HT-29 (cell line): Measurements from ENCODE around the gene MLYCD. TPM values are rescaled to one million over a fixed set of nuclear protein-coding genes. Genes with fewer than 3 reads are reported as not detected.

Experiments used
- DNase-seq: peaks from one replicate; pipeline ENCODE4 v3.0.0-alpha.2; 2015; ENCODE audit warnings: low spot score
- total RNA-seq: library from RNA; depleted of rRNA; stranded (reverse); fragments of >200 nt; shearing (Covaris generic); gene quantifications from 2 replicates; pipeline ENCODE4 v1.2.3, GENCODE V29; 2014; rRNA removed

The MLYCD gene
- total RNA-seq, 1 experiment from 2014 or later: 3.0 TPM

DNA sequence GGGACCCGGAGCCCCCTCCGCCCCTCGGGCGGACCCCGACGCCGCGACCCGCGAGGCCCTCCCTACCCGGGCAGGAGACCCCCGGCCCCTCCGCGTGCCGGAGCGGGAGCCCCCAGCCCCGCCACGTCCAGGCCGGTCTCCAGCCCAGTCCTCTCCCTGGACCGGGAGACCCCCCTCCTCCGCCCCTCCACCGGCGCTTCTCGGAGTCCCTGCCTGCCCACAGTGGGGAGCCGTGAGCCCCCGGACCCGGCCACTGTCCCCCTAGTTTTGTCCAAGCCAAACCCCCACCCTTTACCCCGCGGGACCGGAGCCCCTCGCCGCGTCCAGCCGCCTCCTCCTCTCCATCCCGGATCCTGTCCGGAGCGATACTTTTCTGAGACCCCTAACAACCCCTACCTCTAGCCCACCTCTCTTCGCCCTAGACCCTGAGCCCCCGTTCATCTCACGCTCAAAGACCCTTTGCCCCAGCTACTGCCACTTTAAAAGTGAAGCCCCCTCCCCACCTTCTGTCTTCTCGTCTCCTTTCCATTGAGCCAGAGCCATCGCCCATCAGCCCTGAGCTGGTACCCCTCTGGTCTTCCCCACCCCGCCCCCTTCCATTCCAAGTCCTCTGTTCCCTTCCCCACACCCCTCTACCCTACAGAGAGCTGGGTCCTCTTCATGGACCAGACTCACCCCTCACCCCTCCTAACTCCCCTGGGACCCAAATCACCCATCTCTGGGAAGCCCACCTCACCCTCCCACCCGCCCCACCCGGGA, 70.2 kb downstream of the MLYCD start:
- DNase-seq: no peak

DNA sequence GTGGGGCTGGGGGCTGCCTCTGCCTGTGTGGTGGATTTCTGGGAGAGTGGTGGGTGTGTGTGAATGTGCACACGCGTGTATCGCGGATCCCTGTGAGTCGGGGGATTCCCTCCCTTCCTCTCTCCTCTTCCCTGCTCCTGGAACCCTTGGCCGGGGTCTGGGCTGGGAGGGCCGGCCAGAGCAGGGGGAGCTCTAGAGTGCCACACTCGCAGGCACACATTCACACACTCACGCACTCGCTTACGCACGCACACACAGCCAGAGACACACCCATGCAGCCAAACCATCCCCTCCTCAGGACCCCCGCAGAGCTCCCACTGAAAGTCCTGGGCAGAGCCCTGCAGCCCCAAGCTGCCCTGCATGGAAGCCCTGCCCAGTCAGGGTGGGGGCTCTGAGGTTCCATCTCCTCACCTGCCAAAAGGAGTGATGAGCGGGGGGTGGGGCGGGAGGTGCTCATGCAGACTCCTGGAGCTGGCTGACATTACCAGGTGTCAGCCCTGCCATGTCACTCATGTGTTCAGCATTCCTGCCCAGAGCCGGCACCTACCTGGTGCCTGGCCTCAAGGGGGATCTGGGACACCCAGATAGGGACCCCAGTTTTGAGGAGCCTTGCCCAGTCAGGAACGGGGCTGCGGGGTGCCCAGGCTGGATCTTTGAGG, 71.0 kb downstream of the MLYCD start:
- DNase-seq: no peak

DNA sequence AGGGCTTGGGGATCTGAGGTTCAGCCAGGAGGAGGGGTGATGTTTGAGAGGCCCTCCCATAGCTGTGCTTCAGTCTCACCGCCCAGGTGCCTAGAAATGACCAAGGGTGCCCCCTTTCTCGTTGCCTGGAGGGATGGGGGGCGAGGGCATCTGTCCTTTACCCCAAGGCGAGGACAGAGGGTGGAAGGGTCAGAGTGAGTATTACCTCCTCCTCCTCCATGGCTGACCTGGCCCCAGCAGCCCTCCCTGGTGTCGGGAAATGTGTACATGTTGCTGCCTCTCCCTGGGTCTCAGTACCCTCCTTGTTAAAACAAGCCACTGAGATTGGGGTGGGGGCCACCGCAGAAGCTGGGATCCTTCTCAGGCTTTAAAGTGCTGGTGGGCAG, 71.5 kb downstream of the MLYCD start:
- DNase-seq: no peak

DNA sequence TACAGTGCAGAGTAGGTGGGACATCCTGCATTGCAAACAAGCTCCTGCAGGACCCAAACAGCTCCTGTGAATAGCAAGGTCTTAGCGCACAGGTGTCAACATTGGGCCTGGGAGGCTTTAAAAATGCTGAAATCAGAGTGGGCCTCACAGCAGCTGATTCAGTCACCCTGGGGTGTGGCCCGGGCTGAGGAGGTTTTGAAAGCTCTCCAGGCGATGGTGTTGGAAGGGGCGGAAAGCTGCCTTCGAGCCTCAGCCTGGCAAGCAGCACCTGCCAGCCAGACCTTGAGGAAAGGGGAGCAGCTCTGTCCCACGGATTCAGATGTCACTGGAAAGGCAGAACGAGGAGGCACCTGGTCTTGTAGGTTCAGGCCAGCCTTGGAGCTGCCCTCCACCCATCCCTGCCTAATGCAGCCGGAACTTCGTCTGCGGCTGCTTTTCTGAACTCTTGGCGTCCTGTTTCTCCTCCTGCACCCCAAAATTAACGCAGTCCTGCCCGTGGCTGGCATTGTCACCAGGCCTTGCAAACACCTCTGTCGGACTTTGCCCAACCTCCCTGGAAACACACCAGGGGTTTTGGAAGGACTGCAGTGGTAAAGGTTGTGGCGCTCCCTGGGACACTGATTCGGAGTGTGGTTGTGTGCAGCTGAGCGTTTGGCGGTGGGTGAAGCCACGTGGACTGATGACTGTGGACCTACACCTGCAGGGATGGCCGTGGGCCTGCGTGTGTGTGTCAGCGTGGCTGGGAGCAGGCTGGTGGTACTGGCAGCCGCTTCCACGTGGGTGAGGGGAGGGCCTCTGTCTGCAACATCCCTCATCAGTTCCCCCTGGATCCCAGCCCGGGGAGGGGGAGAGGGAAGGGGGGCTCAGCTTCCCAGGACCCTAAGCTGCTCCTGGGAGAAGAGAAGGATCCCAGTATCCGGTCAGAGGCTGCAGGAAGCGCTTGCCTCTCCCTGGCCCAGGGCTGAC, 72.5 kb downstream of the MLYCD start:
- DNase-seq: no peak

DNA sequence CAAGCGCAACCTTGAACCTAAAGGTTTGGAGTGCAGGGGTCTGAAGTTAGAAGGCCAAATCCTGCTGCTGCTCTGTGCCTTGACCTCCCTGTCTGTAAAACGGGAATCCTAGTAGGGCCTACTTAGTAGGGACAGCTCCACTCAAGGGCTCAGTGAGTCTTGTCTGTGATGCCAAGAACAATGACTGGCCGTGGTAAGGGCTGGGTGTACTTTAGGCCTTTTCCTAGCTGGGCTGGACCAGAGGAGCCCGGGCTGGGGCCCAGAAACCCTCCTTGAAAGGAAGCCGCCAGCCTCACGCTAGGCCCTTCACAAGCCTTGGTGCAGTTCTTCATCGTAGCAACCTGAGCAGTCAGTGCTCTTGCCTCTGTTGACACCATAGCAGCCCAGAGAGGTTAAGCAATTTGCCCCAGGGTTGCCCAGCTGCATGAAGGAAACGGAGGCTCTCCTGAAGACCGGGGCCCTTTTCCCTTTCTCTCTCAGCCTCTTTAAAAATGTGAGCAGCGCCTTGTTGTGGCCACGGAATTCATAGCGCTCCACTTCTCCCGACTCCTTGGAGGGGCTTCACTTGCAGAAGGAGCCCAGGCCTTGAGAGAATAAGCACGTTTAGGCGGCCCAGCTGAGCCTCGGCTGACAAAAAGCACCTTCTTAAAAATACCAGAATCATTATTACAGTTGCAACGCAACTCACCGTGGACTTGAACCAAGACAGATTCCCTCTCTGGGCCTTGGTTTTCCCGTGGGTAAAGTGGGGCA, 73.5 kb downstream of the MLYCD start:
- no peak for DNase-seq

DNA sequence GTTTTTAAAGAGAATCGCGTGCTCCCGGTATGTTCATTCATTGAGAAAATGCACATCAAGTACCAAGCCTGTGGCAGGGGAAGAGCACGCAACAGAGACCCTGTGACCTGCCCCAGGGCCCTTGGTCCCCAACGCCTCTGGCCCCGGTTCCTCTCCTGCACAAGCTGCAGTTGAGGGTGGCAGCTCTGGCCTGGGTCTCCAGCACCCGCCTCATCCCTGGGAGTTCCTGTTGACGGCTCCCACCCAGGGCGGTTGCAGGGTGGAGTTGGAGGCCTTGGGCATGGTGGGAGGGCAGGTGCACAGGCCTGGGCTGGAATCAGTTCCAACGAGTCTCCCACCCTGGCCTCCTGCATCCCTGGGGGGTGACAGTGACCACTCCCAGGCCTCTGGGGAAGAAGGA, 74.2 kb downstream of the MLYCD start:
- no peak for DNase-seq

DNA sequence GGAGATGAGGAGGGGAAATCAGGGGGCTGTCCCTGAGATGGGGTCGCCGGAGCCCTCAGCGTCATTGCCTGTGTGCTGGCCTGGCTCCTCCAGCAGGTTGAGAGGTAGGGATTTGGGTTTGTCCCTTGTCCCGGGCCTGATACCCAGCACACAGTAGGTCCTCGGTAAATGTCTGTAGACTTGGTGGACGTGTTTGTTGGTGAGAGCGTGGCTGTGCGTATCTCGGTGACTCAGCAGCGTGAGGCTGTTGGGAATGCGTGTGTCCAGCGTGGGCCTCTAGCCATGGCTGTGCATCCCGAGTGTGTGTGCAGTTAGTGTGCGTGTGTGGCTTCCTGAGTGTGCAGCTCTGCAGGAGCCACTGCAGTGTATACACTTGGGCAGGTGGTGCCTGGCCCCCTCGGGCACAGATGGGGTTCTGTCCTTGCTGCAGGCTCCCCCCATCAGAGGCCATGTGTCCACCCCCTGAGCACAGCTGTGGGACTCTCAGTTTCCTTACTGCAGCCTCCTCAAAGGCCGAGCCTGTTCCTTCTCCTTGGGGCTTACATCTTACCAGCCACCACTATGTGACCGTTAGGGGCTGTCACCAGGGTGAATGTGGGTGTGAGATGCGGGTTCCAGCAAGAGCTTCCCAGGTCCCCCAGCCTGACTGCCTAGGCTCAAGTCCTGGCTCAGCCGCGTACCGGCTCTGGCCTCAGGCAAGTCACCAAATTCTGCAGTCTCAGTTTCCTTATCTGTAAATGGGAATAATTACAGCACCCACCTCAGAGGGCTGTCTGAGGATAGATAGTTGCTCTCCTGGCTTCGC, 74.9 kb downstream of the MLYCD start:
- no peak for DNase-seq

DNA sequence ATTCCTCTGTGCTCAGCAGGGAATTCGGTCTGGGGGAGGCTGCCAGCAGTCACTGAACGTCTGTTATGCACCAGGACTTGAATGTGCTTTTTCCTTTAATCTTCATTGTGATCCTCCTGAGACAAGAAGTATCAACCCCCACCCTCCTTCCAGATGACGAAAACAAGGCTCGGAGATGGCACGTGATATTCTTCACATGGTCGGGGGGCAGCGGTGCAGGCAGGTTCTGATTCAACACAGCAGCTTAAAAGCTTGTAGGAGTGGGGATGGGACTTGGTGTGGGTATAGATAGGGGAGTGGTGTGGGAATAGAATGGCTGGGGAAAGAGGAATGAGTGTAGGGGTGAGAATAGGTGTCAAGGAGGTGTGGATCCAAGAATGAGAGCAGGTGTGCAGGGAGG, 75.6 kb downstream of the MLYCD start:
- no peak for DNase-seq

DNA sequence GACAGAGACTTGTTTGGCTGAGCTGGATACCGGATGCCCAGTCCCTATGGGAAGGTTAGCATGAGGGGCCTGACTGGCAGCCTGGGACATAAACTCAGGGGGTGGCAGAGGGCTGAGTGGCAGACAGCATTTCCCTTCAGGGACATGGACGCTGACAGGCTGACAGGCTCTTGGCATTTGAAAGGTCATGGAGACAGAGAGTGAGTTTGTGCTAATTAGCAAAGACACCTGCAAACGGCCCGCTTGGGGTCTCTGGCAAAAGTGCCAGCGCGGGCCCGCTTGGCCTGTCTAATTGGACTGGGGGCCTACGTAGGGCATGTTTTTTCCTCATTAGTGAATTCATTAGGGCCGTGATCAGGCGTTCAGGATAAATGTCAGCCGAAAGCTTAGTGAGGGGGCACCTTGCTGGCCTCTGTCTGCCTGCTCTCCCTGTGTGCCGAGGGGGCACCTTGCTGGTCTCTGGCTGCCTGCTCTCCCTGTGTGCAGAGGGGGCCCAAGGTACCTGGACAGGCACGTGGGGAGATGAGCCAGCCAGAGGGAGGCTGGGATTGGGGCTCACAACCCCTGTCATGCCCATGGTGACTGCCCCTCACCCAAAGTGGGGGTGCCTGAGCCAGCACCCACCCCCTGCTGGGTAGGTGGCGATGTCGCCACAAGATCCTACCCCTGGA, 76.8 kb downstream of the MLYCD start:
- no peak for DNase-seq

Other genes starting within 250 kb of the MLYCD start
- gene HSBP1, start 91.1 kb upstream of the MLYCD start, total RNA-seq: 168 and 174 TPM in 2 replicates
- 14.2 and 16.1 TPM in 2 replicates for gene OSGIN1, start 54.1 kb downstream of the MLYCD start, total RNA-seq
- gene NECAB2, start 69.1 kb downstream of the MLYCD start, total RNA-seq: 0.10 TPM in 1 of 2 replicates, not detected in the other
- not detected in 2 replicates for gene SLC38A8, start 143.7 kb downstream of the MLYCD start, total RNA-seq
- 50.1 and 57.4 TPM in 2 replicates for gene MBTPS1, start 217.8 kb downstream of the MLYCD start, total RNA-seq
- gene HSDL1, start 246.1 kb downstream of the MLYCD start, total RNA-seq: 5.8 and 6.6 TPM in 2 replicates
- gene DNAAF1, start 246.2 kb downstream of the MLYCD start, total RNA-seq: 0.03 and 0.08 TPM in 2 replicates